Loucy (cell line): ENCODE results near the gene ANO1.

Source experiments
- H2AFZ ChIP-seq: fragments of 200-600 bp; sonication (generic); 2 replicates; pipeline ENCODE4 v1.6.0; 2016; ENCODE audit warnings: antibody characterized with exemption, mild to moderate bottlenecking, low read length, moderate library complexity
- H3F3A ChIP-seq: fragments of 200-600 bp; 2 replicates; pipeline ENCODE4 v1.6.0; 2016; ENCODE audit warnings: antibody characterized with exemption, low read depth, mild to moderate bottlenecking
- H3K27me3 ChIP-seq: fragments of 200-600 bp; sonication (generic); 2 replicates; pipeline ENCODE4 v1.6.1; 2014; ENCODE audit warnings: low read length, mild to moderate bottlenecking; ENCODE audit not compliant: insufficient read depth, poor library complexity, severe bottlenecking
- H3K36me3 ChIP-seq: fragments of 200-600 bp; sonication (generic); 2 replicates; pipeline ENCODE4 v1.6.1; 2016; ENCODE audit warnings: low read length; ENCODE audit not compliant: insufficient read depth
- H3K4me1 ChIP-seq: fragments of 200-600 bp; sonication (generic); 2 replicates; pipeline ENCODE4 v1.5.1; 2014; ENCODE audit warnings: low read length, mild to moderate bottlenecking; ENCODE audit not compliant: insufficient read depth, poor library complexity, severe bottlenecking
- H3K4me2 ChIP-seq: fragments of 200-600 bp; sonication (generic); 2 replicates; pipeline ENCODE4 v1.6.0; 2014; ENCODE audit warnings: antibody characterized with exemption, low read length, low read depth, mild to moderate bottlenecking; ENCODE audit not compliant: poor library complexity, severe bottlenecking
- H3K4me3 ChIP-seq: fragments of 200-600 bp; sonication (generic); 2 replicates; pipeline ENCODE4 v1.5.1; 2014; ENCODE audit warnings: low read length, mild to moderate bottlenecking, mixed read lengths; ENCODE audit not compliant: poor library complexity, severe bottlenecking
- H3K79me2 ChIP-seq: fragments of 200-600 bp; sonication (generic); 2 replicates; pipeline ENCODE4 v1.6.1; 2014; ENCODE audit warnings: low read length; ENCODE audit not compliant: insufficient read depth
- H3K9ac ChIP-seq: fragments of 200-600 bp; sonication (generic); 2 replicates; pipeline ENCODE4 v1.6.0; 2014; ENCODE audit warnings: mild to moderate bottlenecking, low read depth, low read length, moderate library complexity; ENCODE audit not compliant: poor library complexity, severe bottlenecking
- H3K9me2 ChIP-seq: fragments of 200-600 bp; sonication (generic); replicated peaks from 2 replicates; pipeline ENCODE4 v1.6.1; 2016; ENCODE audit warnings: low read depth, low read length, mixed read lengths
- H3K9me3 ChIP-seq: fragments of 200-600 bp; sonication (generic); 2 replicates; pipeline ENCODE4 v1.6.1; 2014; ENCODE audit warnings: mild to moderate bottlenecking, antibody characterized with exemption, low read length, low read depth; ENCODE audit not compliant: insufficient read depth
- H4K20me1 ChIP-seq: fragments of 200-600 bp; sonication (generic); 2 replicates; pipeline ENCODE4 v1.6.0; 2014; ENCODE audit warnings: antibody characterized with exemption, low read length, mild to moderate bottlenecking; ENCODE audit not compliant: insufficient read depth, poor library complexity, severe bottlenecking
- CTCF ChIP-seq: fragments of 200-600 bp; sonication (generic); conservative IDR thresholded peaks from 2 replicates; pipeline ENCODE4 v1.5.1; 2014; ENCODE audit warnings: mild to moderate bottlenecking, antibody characterized with exemption, low read length
- EZH2phosphoT487 ChIP-seq: fragments of 200-600 bp; IDR thresholded peaks from 2 replicates; pipeline ENCODE4 v1.6.1; 2018; ENCODE audit warnings: antibody characterized with exemption, mild to moderate bottlenecking, moderate library complexity, borderline replicate concordance

Gene ANO1

GRCh38 chr11:70159627-70160570 lies 81.8 kb downstream of the ANO1 start:
- H3F3A ChIP-seq, result no peaks in the 10 kb centered on the region
- no peak for TF ChIP-seq EZH2phosphoT487
- no peak for TF ChIP-seq CTCF
- H3K9me3 ChIP-seq, result no peaks in the 10 kb centered on the region
- no peak overlapping the region for H2AFZ ChIP-seq
- H3K4me3 ChIP-seq, result no peak overlapping the region
- H3K79me2 ChIP-seq, result no peaks in the 10 kb centered on the region
- H4K20me1 ChIP-seq, result no peaks in the 10 kb centered on the region
- no peaks in the 10 kb centered on the region for H3K36me3 ChIP-seq
- no peak overlapping the region for H3K9ac ChIP-seq
- no peaks in the 10 kb centered on the region for H3K4me1 ChIP-seq
- H3K27me3 ChIP-seq, result no peaks in the 10 kb centered on the region
- no peaks in the 10 kb centered on the region for H3K9me2 ChIP-seq
- no peak overlapping the region for H3K4me2 ChIP-seq

DNA sequence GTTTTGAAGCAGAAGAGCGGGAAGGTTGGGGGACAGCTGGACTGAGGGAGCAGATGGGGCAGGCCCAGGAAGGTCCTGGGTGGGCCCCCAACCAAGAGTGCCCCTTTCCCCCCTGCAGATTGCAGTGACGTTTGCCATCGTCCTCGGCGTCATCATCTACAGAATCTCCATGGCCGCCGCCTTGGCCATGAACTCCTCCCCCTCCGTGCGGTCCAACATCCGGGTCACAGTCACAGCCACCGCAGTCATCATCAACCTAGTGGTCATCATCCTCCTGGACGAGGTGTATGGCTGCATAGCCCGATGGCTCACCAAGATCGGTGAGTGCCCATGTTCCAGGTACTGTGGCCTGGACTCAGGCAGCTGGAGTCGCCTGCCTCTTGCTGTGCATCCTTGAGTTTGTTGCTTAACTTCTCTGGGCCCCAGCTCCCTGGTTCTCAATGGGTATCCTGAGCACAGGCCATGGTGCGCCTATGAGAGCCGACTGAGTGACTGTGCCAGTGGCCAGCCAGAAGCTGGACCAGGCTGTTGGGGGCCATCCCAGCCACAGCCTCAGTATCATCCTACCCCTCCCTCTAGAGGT lies 83.0 kb downstream of the ANO1 start:
- no peaks in the 10 kb centered on the region for H3K27me3 ChIP-seq
- no peaks in the 10 kb centered on the region for H3K4me1 ChIP-seq

DNA sequence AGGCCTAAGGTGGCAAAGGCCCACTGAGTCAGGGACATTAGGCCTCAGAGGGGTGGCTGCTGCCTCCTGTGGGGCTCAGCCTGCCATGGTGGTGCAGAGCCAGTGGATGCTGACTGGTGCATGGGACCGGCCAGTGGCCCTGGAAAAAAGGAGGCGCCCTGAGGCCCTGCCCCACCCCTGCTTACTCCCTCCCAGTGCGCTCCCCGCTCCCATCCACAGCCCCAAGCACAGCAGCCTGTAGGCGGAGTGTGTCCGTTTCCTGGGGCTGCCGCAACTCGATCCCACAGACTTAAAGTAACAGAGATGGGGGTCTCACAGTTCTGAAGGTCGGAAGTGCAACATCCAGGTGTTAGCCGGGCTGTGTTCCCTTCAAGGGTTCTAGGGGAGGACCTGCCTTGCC lies 86.6 kb downstream of the ANO1 start:
- Histone ChIP-seq H4K20me1 (no peaks in the 10 kb centered on the region), H3K4me3 (no peak overlapping the region), H3K4me1 (no peaks in the 10 kb centered on the region), H3K27me3 (no peaks in the 10 kb centered on the region), H3K9ac (no peak overlapping the region), H3K79me2 (no peaks in the 10 kb centered on the region), H3K9me2 (no peaks in the 10 kb centered on the region), H3K36me3 (no peaks in the 10 kb centered on the region), H3K9me3 (no peaks in the 10 kb centered on the region), H3F3A (no peaks in the 10 kb centered on the region), H3K4me2 (no peak overlapping the region), H2AFZ (no peak overlapping the region)
- TF ChIP-seq CTCF, result no peak
- TF ChIP-seq EZH2phosphoT487, result no peak

More for the DNA sequence above, 83.0 kb downstream of the ANO1 start:
- Histone ChIP-seq H4K20me1 (no peaks in the 10 kb centered on the region), H3K79me2 (no peaks in the 10 kb centered on the region), H3K9ac (no peak overlapping the region), H3K4me2 (no peak overlapping the region), H3K9me2 (no peaks in the 10 kb centered on the region), H3K9me3 (no peaks in the 10 kb centered on the region), H3K36me3 (no peaks in the 10 kb centered on the region), H3F3A (no peaks in the 10 kb centered on the region), H2AFZ (no peak overlapping the region), H3K4me3 (no peak overlapping the region)
- TF ChIP-seq CTCF (no peak), EZH2phosphoT487 (no peak)
